Smooth muscle cell of the coronary artery (primary cell): ENCODE results near the gene CDON. TPM values are rescaled to one million over a fixed set of nuclear protein-coding genes. Genes with fewer than 3 reads are reported as not detected.

Experiments
- total RNA-seq: library from RNA; depleted of rRNA; stranded (reverse); fragments of >200 nt; gene quantifications from 2 replicates; pipeline ENCODE4 v1.2.3, GENCODE V29; 2014; ENCODE audit warnings: low replicate concordance

Gene CDON
- 3.0 and 104 TPM in 2 replicates for total RNA-seq

DNA sequence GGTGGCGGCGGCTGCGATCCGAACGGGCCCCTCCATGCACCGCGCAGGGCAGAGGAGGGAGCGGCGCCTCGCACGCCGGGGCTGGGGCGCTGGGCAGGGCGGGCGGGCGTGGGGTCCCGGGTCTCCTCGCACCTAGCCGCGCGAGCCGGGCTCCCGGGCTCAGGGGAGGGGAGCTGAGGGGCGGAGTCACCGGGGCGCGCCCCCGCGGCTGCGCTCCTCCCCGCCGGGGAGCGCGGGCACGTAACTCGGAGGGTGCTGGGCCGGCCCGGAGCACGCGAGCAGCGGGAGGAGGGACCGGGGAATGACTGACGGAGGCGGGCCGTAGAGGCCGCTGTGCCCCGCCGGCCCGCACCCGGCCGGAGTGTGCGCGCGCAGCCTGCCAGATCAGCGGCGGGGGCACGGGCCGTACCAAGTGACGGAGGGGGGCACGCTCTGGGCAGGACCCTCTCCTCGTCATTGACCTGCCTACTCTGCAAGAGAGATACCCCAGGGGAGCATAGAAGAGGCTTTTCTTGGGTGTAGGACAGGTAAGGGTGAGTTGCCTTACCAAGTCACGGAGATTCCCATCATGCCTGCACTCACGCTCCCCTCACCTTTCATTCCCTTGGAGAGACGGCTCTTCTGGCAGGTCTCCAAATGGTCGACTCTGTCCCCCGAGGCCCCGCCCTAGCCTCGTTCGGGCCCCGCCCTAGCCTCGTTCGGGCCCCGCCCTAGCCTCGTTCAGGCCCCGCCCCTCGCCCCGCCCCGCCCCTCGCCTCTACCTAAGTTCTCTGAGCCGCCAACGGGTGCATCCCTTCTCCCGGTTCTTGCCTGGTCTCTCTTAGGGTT, at the start of gene CDON:
TSS of gene CDON (minus strand) at position 188 of the 828 bp plus-strand sequence. CDS start 39,390 bp downstream, outside the sequence.

DNA sequence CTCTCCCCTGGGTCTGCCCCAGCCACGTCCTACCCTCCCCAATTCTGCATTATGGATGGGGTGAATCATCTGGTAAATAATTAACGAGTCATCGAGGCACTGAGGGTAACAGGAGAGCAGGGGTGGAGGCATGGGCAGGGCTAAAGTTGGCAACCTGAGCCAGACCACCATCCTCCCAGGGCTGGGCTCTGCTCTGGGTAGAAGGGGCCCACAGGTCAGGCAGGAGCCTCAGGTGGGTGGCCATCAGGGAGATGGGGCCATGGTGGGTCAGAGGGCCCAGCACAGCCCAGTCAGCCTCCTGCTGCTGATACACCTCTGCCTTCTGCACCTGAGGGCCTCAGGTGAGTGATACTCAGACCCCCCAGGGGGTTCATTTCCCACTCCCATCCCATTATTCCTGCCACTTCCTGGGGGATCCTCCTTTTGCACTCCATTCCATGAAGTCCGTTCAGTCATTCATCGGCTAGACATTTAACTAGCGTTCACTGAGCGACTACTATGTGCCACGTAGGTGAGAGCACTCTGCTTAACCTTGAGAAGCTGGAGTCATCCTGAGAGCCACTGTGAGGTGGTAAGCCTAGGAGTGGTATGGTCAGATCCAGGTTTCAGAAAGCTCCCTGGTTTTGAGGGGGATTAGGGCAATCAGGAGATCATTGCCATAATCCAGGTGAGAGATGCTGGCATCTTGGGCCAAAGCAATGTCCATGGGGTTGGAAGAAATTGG, 116.7 kb downstream of the CDON start, which contains the start of gene VSIG10L2:
TSS of gene VSIG10L2 (plus strand) at position 248 of the 724 bp plus-strand sequence. CDS start at position 260, 12 bp downstream.

Other genes with a start within 250 kb of the CDON start
- not detected in 2 replicates for gene PATE4, start 229.6 kb downstream of the CDON start, total RNA-seq
- 3.0 and 4.0 TPM in 2 replicates for gene HYLS1, start 175.2 kb downstream of the CDON start, total RNA-seq
- 10.9 and 12.1 TPM in 2 replicates for gene PUS3, start 159.7 kb downstream of the CDON start, total RNA-seq
- gene DDX25, start 158.4 kb downstream of the CDON start, total RNA-seq: 0.12 TPM in 1 of 2 replicates, not detected in the other
- gene VSIG10L2, start 116.8 kb downstream of the CDON start, total RNA-seq: not detected in 2 replicates
- 27.4 and 53.0 TPM in 2 replicates for gene RPUSD4, start 148.8 kb upstream of the CDON start, total RNA-seq
- 10.2 and 15.2 TPM in 2 replicates for gene FAM118B, start 148.9 kb upstream of the CDON start, total RNA-seq
- gene SRPRA, start 206.0 kb upstream of the CDON start, total RNA-seq: 48.0 and 57.5 TPM in 2 replicates
- gene FOXRED1, start 206.3 kb upstream of the CDON start, total RNA-seq: 10.4 and 12.8 TPM in 2 replicates
- gene TIRAP, start 220.2 kb upstream of the CDON start, total RNA-seq: 1.3 and 1.7 TPM in 2 replicates
- 11.3 and 16.3 TPM in 2 replicates for gene DCPS, start 241.2 kb upstream of the CDON start, total RNA-seq